Gastrocnemius medialis (tissue), 4 donors: ENCODE measurements around the gene DSCAML1. TPM values are rescaled to one million over a fixed set of nuclear protein-coding genes. Genes with fewer than 3 reads are reported as not detected.

Experiments used
- ATAC-seq, 2 donors: fragments of 150-250 bp; one replicate each; pipeline ENCODE4 v1.9.1; 2016
- DNase-seq, 2 donors: peaks; one replicate each; pipeline ENCODE4 v3.0.0-alpha.2; 2019
- H3K27ac ChIP-seq, 4 donors: fragments of 200-600 bp; sonication (generic); 1 replicate in 1 of 4; 2 replicates in 3 of 4; pipeline ENCODE4 v1.5.1; 2016 to 2018; ENCODE audit warnings: mild to moderate bottlenecking in 2 of 4, moderate library complexity in 1 of 4
- H3K27me3 ChIP-seq, 3 donors: fragments of 200-600 bp; sonication (generic) in 2 of 3; 1 replicate in 1 of 3; 2 replicates in 2 of 3; pipeline versions ENCODE4 v1.5.1 to v1.6.0; 2016 to 2019; ENCODE audit warnings: mild to moderate bottlenecking in 1 of 3, moderate library complexity in 1 of 3
- H3K36me3 ChIP-seq, 2 donors: fragments of 200-600 bp; sonication (generic) in 1 of 2; one replicate each; pipeline ENCODE4 v1.5.1; 2017 to 2018
- H3K4me1 ChIP-seq, 2 donors: fragments of 200-600 bp; sonication (generic) in 1 of 2; one replicate each; pipeline ENCODE4 v1.5.1; 2016 to 2017; ENCODE audit warnings: mild to moderate bottlenecking in 2 of 2
- H3K4me3 ChIP-seq, 4 donors: fragments of 200-600 bp; sonication (generic) in 3 of 4; 1 replicate in 1 of 4; 2 replicates in 3 of 4; pipeline ENCODE4 v1.5.1; 2016 to 2019; ENCODE audit warnings: mild to moderate bottlenecking in 2 of 4
- H3K9me3 ChIP-seq, 3 donors: fragments of 200-600 bp; sonication (generic) in 2 of 3; 1 replicate in 1 of 3; 2 replicates in 2 of 3; pipeline ENCODE4 v1.5.1; 2016 to 2019
- POLR2A ChIP-seq, 2 donors: fragments of 450-650 bp; IDR thresholded peaks; one replicate each; pipeline ENCODE4 v1.6.1; 2017; ENCODE audit warnings: antibody characterized with exemption in 2 of 2, mild to moderate bottlenecking in 2 of 2, moderate library complexity in 2 of 2
- in situ Hi-C, 4 donors: fragments of 200-750 bp; cut with MboI; loops; one replicate each; pipeline versions ENCODE4 v1.15.0 to v1.8.0; 2017; ENCODE audit warnings: low sequenced_read_pairs in 4 of 4
- intact Hi-C: fragments of 100-400 bp; cut with DNase I; formaldehyde crosslinking; loops from one replicate; pipeline ENCODE4 v1.15.1; 2023; ENCODE audit warnings: low total_unique reads
- total RNA-seq, 4 donors: library from RNA; depleted of rRNA; stranded (reverse); fragments of >200 nt; gene quantifications; one replicate each; pipeline versions ENCODE4 v1.1.0 to v1.2.3, GENCODE V29; 2016
- TF ChIP-seq, protein P1 (sequence below), 5 experiments: fragments of 450-650 bp in 3 of 5; fragments of 200-600 bp in 2 of 5; sonication (generic) in 2 of 5; IDR thresholded peaks in 4 of 5; conservative IDR thresholded peaks in 1 of 5; 1 replicate in 4 of 5; 2 replicates in 1 of 5; pipeline ENCODE4 v1.5.1; 2016 to 2019; ENCODE audit warnings: antibody characterized with exemption in 5 of 5, mild to moderate bottlenecking in 3 of 5, moderate library complexity in 3 of 5

Gene DSCAML1
- total RNA-seq, 4 donors from 2014 or later, result 0.05 to 0.15 (median 0.07) TPM

- peaks cover 0 to 26% (median 4%) of the 10 kb centered on the region in 3 donors for H3K27me3 ChIP-seq
- ATAC-seq (no peak), DNase-seq (no peak)
- no peak overlapping the region for H3K27ac ChIP-seq
- no peaks in the 10 kb centered on the region for H3K4me1 ChIP-seq
- no peak for TF ChIP-seq POLR2A (IDR thresholded peaks at IDR 0.05)
- TF ChIP-seq, protein P1, sequence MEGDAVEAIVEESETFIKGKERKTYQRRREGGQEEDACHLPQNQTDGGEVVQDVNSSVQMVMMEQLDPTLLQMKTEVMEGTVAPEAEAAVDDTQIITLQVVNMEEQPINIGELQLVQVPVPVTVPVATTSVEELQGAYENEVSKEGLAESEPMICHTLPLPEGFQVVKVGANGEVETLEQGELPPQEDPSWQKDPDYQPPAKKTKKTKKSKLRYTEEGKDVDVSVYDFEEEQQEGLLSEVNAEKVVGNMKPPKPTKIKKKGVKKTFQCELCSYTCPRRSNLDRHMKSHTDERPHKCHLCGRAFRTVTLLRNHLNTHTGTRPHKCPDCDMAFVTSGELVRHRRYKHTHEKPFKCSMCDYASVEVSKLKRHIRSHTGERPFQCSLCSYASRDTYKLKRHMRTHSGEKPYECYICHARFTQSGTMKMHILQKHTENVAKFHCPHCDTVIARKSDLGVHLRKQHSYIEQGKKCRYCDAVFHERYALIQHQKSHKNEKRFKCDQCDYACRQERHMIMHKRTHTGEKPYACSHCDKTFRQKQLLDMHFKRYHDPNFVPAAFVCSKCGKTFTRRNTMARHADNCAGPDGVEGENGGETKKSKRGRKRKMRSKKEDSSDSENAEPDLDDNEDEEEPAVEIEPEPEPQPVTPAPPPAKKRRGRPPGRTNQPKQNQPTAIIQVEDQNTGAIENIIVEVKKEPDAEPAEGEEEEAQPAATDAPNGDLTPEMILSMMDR (IDR thresholded peaks at IDR 0.05 in 4 of 5, conservative IDR thresholded peaks at IDR 0.05 in 1 of 5), result no peak
- H3K36me3 ChIP-seq, result no peaks in the 10 kb centered on the region
- in situ Hi-C loops (no loop called here), intact Hi-C loops (no loop called here)
- H3K9me3 ChIP-seq, result no peaks in the 10 kb centered on the region
- no peak overlapping the region for H3K4me3 ChIP-seq
Measured at GRCh38 chr11:117782101-117782500, 14.9 kb downstream of the DSCAML1 start.

- intact Hi-C loops, result no loop called here
- Histone ChIP-seq H3K4me3 (no peak overlapping the region), H3K4me1 (no peaks in the 10 kb centered on the region), H3K27ac (no peak overlapping the region), H3K36me3 (no peaks in the 10 kb centered on the region), H3K9me3 (no peaks in the 10 kb centered on the region), H3K27me3 (peaks cover 0 to 24% (median 4%) of the 10 kb centered on the region in 3 donors)
- DNase-seq, result no peak
- no peak for TF ChIP-seq POLR2A (IDR thresholded peaks at IDR 0.05)
- TF ChIP-seq, protein P1 (IDR thresholded peaks at IDR 0.05 in 4 of 5, conservative IDR thresholded peaks at IDR 0.05 in 1 of 5), result no peak
- in situ Hi-C loops, result no loop called here
- ATAC-seq, result no peak
Measured at GRCh38 chr11:117781627-117782026, 15.4 kb downstream of the DSCAML1 start.

GRCh38 chr11:117780456-117780855 lies 16.6 kb downstream of the DSCAML1 start:
- DNase-seq (no peak), ATAC-seq (no peak)
- intact Hi-C loops, result no loop called here
- Histone ChIP-seq H3K27me3 (peaks cover 0 to 19% (median 2%) of the 10 kb centered on the region in 3 donors), H3K9me3 (no peaks in the 10 kb centered on the region), H3K36me3 (no peaks in the 10 kb centered on the region), H3K4me1 (no peaks in the 10 kb centered on the region), H3K27ac (no peak overlapping the region), H3K4me3 (no peak overlapping the region)
- in situ Hi-C loops, result no loop called here
- no peak for TF ChIP-seq POLR2A (IDR thresholded peaks at IDR 0.05)
- TF ChIP-seq, protein P1 (IDR thresholded peaks at IDR 0.05 in 4 of 5, conservative IDR thresholded peaks at IDR 0.05 in 1 of 5), result no peak

GRCh38 chr11:117774553-117774952 lies 22.5 kb downstream of the DSCAML1 start:
- no peaks in the 10 kb centered on the region for H3K4me1 ChIP-seq
- DNase-seq (no peak), ATAC-seq (no peak)
- H3K4me3 ChIP-seq, result no peak overlapping the region
- intact Hi-C loops, result no loop called here
- H3K36me3 ChIP-seq, result no peaks in the 10 kb centered on the region
- in situ Hi-C loops, result no loop called here
- H3K9me3 ChIP-seq, result no peaks in the 10 kb centered on the region
- no peak overlapping the region for H3K27ac ChIP-seq
- H3K27me3 ChIP-seq, result peaks cover 0 to 6% (median 0%) of the 10 kb centered on the region in 3 donors
- no peak for TF ChIP-seq POLR2A (IDR thresholded peaks at IDR 0.05)
- TF ChIP-seq, protein P1 (IDR thresholded peaks at IDR 0.05 in 4 of 5, conservative IDR thresholded peaks at IDR 0.05 in 1 of 5), result no peak

DNA sequence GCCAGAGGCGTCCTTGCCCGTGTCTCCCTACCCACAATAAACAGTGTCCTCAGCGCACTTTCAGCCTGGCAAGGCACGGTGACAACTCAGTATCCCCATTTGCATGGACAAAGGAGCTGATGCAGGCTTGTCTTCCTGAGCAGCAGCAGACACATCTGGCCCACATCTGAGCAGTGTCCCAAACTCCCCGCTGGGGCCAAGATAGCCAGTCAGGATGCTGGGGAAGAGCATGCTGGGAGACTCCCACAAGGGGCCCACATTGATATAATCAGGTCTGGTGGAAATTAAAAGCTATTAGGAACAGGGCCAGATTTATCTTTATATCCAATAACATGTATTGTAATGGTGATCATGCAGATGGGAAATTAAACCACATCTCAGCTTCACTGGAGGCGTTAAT lies 24.7 kb downstream of the DSCAML1 start:
- no peaks in the 10 kb centered on the region for H3K9me3 ChIP-seq
- DNase-seq (no peak), ATAC-seq (no peak)
- no peaks in the 10 kb centered on the region for H3K36me3 ChIP-seq
- no peak overlapping the region for H3K27ac ChIP-seq
- H3K4me1 ChIP-seq, result no peaks in the 10 kb centered on the region
- intact Hi-C loops, result no loop called here
- H3K27me3 ChIP-seq, result no peaks in the 10 kb centered on the region
- TF ChIP-seq, protein P1 (IDR thresholded peaks at IDR 0.05 in 4 of 5, conservative IDR thresholded peaks at IDR 0.05 in 1 of 5), result no peak
- TF ChIP-seq POLR2A (IDR thresholded peaks at IDR 0.05), result no peak
- no peak overlapping the region for H3K4me3 ChIP-seq
- in situ Hi-C loops, result no loop called here
